A549 treated with AZD9567 at 1 μM for 4 hours (cell line): ENCODE measurements around the gene NDUFA3. TPM values are rescaled to one million over a fixed set of nuclear protein-coding genes. Genes with fewer than 3 reads are reported as not detected.

Experiments
- total RNA-seq: library from RNA; stranded (reverse); fragments of 200-300 nt; extraction: Qiagen RNA extraction; gene quantifications from 5 replicates; pipeline ENCODE4 v1.2.3, GENCODE V29; 2022; ENCODE audit not compliant: insufficient read depth

Gene NDUFA3
- total RNA-seq = 206 to 250 TPM (median 226 TPM) in 5 replicates

DNA sequence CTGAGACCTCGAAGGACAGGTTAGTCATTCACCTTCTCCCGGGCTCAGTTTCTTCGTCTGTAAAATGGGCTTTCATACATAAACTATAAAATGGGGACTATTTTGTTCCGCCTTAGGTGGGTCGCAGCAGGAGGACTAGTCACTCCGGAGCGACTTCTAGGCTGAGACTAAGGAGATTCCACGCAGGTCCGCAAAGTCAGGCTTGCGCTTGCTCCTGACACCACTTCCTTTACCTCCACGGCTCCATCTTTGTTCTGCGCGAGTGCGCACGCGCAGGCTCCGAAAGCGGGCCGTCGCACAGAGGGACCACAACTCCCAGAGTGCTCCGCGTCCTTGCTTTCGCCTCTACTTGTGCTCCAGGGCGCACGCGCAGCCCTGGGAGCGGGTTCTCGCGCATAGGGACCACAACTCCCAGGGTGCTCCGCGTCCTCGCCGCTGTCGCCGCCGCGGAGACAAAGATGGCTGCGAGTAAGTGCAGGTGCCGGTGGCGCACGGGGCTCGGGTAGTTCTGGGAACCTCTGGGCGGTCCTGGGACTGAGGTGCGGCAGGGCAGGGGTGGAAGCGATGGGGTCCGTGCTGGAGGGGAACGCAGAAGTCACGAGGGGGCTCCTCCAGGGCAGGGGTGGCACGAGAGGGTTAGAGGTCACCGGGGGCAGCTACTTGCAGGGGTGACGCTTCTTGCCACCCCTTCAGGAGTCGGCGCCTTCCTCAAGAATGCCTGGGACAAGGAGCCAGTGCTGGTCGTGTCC, at the start of gene NDUFA3:
Gene NDUFA3, plus strand, starts transcription at position 435 of the 749 bp plus-strand sequence. Its CDS starts 24 bp downstream, at position 459.

DNA sequence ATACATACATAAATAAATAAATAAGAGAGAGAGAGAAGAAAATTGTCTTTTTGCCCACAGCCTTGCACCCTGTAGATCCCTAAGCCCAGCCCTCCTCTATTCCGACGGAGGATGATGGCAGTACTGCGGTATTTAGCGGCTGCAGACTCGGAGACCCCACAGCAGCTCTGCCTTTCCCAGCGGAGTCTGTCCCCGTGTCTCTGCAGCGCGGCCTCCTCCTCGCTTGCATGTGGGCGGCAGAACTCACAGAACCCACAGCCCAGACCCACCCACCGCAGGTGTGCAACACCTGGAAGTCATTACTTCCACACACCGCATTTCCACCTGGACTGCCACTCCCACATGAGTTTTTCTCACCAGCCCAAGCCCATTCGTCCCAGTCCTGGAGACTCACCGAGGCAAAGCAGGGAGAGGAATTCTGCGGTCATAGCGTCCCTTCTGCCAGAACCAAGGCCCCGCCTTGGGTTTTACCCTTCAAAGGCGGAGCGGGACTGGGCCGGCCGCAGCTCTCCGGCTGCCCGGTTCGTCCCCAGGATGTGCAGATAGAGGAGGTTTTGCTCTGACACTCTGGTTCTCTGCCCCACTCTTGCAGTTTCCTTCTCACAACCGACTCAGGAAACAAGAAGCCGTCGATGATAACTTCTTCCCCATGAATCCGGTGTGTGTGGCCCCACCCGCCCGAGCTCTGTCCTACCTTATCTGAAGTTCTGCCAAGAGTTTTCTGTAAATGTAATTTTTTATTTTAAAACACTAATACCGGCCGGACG, 39.1 kb upstream of the NDUFA3 start, which contains the start of gene VSTM1:
Gene VSTM1, minus strand, starts transcription at position 548 of the 767 bp plus-strand sequence. Its CDS starts 120 bp downstream, at position 428.

DNA sequence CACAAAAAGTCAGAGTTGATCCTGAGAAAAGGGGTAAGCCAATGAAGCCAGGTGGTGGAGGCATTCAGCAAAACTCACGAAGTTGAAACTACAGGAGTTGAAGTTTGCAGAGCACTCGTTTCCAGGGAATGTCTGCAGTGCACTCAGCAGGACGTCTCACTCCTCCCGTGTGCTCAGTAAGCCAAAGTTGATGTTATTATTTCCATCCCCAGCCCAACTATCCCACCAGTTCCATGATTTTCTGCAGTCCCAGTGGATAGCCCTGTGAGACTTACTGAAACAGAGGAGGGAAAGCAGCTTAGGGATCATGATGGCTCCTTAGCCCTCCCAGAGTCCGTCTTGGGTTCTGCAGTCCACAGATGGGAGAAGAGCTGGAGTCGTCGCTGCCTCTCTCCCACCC, 21.6 kb upstream of the NDUFA3 start, which contains the start of gene TARM1:
Gene TARM1, minus strand, starts transcription at position 334 of the 400 bp plus-strand sequence. Its CDS starts 25 bp downstream, at position 309.

DNA sequence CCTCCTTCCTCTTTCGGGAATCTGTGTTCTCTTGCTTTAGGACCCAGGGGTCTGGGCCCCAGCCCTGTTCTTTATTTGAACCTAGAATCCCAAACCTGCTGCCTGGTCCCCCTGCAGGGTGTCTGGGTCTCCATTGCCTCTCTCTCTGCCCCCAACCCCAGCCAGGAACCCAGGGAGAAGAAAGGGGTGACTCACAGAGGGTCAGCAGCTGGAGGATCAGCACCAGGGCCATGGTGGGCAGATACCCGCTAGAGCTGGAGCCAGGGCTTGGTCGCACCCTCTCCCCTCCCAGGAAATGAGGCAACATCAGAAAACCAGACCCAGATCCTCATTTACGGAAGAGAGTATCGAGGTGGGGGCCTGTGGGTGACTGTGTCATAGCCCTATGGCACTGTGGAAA, 2.1 kb upstream of the NDUFA3 start, which contains the start of gene OSCAR:
Gene OSCAR, minus strand, starts transcription at position 243 of the 400 bp plus-strand sequence. Its CDS starts 11 bp downstream, at position 232.

DNA sequence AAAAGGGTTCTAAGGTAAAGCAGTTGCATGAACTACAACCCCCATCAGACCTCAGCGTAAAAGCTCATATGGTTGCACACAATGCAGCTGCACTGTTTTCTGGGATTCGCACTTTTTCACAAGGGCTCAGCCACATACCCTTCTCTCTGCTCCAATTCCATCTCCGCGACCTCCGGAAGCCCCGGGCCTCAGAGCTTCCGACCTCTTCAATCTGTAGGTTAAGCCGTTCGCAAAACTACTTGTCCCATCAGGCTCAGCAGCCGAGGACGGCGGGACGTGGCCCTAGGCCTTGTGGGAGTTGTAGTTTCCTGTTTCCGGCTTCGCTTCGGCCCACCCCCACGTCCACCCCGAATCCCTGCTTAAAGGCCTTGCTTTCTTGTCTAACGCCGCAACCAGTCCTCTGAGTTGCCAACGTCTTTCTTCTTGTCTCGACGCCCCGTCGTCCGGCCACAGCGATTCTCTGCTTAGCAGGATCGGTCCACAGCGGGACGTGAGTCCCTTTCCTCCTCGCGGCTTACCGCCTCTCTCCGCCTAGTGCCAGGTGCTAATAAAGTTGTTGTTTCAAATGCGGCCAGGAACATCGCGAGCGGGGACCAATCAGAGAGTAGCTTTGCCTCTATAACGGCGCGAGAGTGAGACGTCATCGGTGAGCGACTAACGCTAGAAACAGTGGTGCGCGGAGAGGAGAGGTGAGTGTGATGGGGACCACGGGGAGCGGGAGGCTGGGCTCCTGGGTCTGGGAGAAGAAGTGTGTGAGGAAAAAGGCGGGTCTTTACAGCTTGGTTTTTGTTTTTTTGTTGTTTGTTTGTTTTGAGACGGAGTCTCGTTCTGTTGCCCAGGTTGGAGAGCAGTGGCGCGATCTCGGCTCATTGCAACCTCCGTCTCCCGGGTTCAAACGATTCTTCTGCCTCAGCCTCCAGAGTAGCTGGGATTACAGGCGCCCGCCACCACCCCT, 12.7 kb downstream of the NDUFA3 start, which contains the start of the genes PRPF31 and TFPT:
Gene PRPF31, plus strand, starts transcription at position 646 of the 955 bp plus-strand sequence. CDS start 2,525 bp downstream, outside the sequence.
Gene TFPT, minus strand, starts transcription at position 549 of the 955 bp plus-strand sequence. Its CDS starts 388 bp downstream, at position 161.

DNA sequence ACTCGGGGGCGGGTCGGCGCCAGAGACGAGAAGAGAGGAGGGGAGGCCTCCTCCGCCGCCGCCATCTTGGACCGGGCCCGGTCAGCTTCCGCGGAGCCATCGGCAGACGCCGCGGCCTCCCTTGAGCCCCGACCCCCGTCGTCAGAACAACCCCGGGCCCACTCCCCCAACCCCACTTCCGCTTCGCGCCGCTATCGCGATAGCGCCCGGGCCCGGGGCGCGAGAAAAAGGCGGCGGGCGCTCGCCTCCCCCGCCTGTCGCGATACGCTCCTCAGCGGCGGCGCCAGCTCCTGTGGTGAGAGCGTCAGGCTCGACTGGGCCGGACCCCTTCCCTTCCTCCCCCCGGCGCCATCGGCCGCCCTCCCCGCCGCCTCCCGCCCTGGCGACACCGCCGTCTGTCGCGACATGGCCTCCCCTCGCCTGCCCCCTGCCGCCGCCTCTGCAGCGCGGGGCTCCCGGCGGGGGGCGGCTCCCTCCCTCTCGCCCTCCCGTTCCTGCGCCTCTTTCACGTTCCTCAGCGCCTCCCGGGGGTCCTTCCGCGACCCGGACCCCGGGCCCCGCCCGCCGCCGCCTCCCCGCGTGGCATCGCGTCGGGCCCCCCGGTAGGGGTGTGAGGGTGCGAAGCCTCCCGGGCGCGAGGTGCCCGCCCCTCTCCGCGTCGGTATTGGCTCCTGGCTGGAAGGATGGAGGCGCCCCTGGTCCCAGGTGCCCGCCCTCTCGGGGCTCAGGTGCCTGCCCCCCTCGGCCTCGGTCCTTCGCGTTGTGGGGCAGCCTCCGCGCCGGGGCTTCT, 35.2 kb downstream of the NDUFA3 start, which contains the start of gene CNOT3:
Gene CNOT3, plus strand, starts transcription at position 64 of the 790 bp plus-strand sequence. CDS start 5,217 bp downstream, outside the sequence.

Other genes with a start within 250 kb of the NDUFA3 start
- gene MYADM, start 235.0 kb upstream of the NDUFA3 start, total RNA-seq = 200 to 307 TPM (median 278 TPM) in 5 replicates
- gene PRKCG, start 220.7 kb upstream of the NDUFA3 start, total RNA-seq = 1.9 to 6.8 TPM (median 5.6 TPM) in 5 replicates
- gene CACNG7, start 193.6 kb upstream of the NDUFA3 start, total RNA-seq = 5.6 to 8.6 TPM (median 8.5 TPM) in 5 replicates
- gene CACNG8, start 139.9 kb upstream of the NDUFA3 start, total RNA-seq = 0.35 to 1.1 TPM (median 0.94 TPM) in 5 replicates
- gene CACNG6, start 111.2 kb upstream of the NDUFA3 start, total RNA-seq = 4.2 to 11.4 TPM (median 10.2 TPM) in 5 replicates
- 0.45 to 0.99 TPM (median 0.63 TPM) in 4 of 5 replicates, not detected in the other for gene VSTM1, start 39.0 kb upstream of the NDUFA3 start, total RNA-seq
- gene TARM1, start 21.5 kb upstream of the NDUFA3 start, total RNA-seq = not detected in 5 replicates
- 0.18 to 0.38 TPM (median 0.29 TPM) in 4 of 5 replicates, not detected in the other for gene OSCAR, start 2.1 kb upstream of the NDUFA3 start, total RNA-seq
- 20.0 to 21.2 TPM (median 20.3 TPM) in 5 replicates for gene TFPT, start 12.8 kb downstream of the NDUFA3 start, total RNA-seq
- 108 to 123 TPM (median 114 TPM) in 5 replicates for gene PRPF31, start 12.9 kb downstream of the NDUFA3 start, total RNA-seq
- gene CNOT3, start 34.9 kb downstream of the NDUFA3 start, total RNA-seq = 43.4 to 69.0 TPM (median 66.2 TPM) in 5 replicates
- 8.1 to 9.5 TPM (median 9.0 TPM) in 5 replicates for gene LENG1, start 56.9 kb downstream of the NDUFA3 start, total RNA-seq
- gene TMC4, start 70.3 kb downstream of the NDUFA3 start, total RNA-seq = 0.87 to 1.3 TPM (median 1.1 TPM) in 4 of 5 replicates, not detected in the other
- gene MBOAT7, start 86.7 kb downstream of the NDUFA3 start, total RNA-seq = 108 to 151 TPM (median 149 TPM) in 5 replicates
- 65.1 to 131 TPM (median 122 TPM) in 5 replicates for gene TSEN34, start 88.5 kb downstream of the NDUFA3 start, total RNA-seq
- gene RPS9, start 98.0 kb downstream of the NDUFA3 start, total RNA-seq = 2,144 to 2,323 TPM (median 2,292 TPM) in 5 replicates
- 0.04 to 0.33 TPM (median 0.10 TPM) in 4 of 5 replicates, not detected in the other for gene LILRB3, start 120.2 kb downstream of the NDUFA3 start, total RNA-seq
- 0.03 to 0.06 TPM in 2 of 5 replicates, not detected in the others for gene LILRA6, start 139.9 kb downstream of the NDUFA3 start, total RNA-seq
- 0.04 to 0.08 TPM (median 0.06 TPM) in 4 of 5 replicates, not detected in the other for gene LILRB5, start 154.4 kb downstream of the NDUFA3 start, total RNA-seq
- 0.03 to 0.06 TPM (median 0.06 TPM) in 3 of 5 replicates, not detected in the others for gene LILRB2, start 178.3 kb downstream of the NDUFA3 start, total RNA-seq
- not detected in 5 replicates for gene LILRA5, start 210.3 kb downstream of the NDUFA3 start, total RNA-seq
- gene LILRA4, start 236.3 kb downstream of the NDUFA3 start, total RNA-seq = not detected in 5 replicates